HG02973 (cell line): ENCODE results near the gene NCOA6.

ENCODE experiments used
- ATAC-seq: cut with Tn5 transposase; IDR thresholded peaks from one replicate; pipeline ENCODE4 v1.9.1; 2021; ENCODE audit warnings: moderate library complexity; ENCODE audit not compliant: unreplicated experiment

Gene NCOA6

DNA sequence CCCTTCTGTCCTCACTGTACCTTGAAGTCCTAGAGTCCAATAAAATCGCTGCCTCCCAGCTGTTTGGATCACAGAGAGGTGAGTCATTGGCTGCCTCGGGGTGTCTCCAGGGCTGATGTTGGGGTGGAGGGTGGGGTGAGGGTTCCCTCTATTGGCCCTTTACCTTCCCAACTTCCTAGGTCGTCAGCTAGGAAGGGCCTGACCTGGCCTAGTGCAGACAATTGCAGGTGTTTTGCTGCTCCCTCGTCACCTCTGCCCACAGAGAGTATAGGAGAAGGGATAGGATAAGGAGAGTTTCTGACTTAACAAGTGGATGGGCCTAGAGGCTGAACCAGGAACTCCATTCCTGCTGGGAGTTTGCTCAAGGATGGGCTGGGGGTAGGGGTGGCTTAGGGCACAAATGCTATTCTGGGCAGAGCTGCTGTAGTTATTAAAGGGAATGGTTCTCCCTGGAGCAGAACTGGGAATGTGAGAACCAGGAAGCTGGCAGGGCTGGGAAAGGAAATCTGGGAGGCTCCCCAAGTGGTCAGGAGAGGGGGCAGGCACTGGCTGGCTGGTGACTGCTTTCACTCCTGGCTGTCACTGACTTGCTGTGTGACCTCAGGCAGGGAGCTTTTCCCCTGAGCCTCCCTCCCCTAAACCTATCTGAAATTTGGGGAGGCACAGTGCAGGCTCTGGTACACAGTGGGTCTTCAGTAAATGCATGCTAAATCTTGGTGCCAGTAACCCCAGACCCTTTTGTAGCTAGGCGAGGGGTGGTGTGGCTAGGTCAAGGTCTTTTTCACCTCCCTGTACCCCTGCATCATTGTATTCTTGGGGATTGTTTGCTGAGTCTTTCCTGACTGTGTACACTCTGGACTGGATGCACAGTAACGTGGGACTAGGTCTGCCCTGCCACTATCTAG, 119.8 kb downstream of the NCOA6 start:
- no peak for ATAC-seq

DNA sequence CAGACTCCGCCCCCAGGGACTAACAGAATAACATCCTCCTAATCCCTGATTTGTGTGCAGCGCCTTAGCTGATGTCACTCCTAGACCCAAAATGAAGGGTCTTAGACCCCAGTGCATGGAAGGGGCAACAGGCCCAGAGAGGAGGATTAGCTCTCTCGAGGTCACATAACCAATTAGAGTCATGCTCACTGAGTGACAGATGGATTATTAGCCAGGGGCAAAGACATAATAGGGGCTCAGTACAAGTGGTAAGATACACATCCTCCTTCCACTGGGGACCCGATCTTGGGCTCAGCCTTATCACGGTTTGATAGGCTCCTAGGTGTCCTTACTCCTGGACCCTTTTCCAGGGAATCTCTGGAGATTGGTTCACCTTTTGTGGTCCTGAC, 120.4 kb downstream of the NCOA6 start:
- no peak for ATAC-seq

- peak; percentile 47 for ATAC-seq
Measured at GRCh38 chr20:34704177-34705007, 121.1 kb downstream of the NCOA6 start, which contains the start of gene TP53INP2. TSS of gene TP53INP2 (plus strand) at chr20:34704344. CDS start at chr20:34708740, 4,396 bp downstream.

DNA sequence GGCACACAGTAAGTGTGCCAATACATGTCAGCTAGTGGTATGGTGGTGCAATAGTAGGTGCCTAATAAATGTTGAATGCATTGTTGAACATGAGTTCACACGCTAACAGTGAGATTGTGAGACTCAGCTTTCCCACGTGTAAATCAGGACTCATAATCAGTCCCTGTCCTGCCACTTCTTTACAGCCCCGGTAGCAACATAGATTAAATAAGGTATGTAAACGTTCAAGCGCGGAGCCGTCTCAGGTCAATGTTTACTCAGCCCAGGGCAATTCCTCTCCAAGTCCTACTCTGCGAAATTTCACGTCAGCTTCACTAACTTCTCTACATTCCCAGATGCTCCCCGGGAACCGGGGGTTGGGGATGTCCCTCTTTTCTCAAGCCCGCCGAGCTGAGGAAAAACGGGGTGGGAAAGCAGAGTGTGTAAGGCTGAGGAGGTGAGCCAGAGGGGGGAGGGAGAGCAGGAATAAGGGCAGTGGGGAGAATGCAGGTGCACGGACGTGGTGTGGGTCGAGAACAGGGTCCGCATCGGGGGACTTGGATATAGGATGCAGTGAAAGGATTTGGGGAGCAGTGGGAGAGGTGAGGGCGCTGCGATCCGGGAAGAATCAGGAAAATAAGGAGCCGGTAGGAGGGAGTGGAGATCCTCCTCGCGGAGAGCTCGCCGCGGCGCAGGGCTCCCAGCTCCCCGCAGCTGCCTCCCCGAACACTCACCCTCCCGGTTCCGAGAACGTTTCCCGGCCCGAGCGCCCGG, 121.9 kb downstream of the NCOA6 start:
- ATAC-seq = no peak

DNA sequence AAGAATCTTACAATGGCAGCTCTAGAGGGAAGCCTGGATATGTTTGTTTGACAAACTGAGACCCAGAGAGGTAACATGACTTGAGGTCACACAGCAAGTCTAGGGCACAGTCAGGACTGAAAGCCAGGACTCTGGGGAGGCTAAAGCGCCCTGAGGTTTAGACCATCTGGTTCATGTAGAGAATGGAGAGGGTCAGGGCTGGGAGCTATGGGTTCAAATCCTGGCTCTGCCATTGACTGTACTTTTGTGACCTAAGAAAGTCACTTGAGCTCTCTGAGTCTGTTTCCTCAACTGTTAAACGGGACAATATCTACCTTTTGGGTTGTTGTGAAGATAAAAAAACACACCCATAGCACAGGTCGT, 122.4 kb downstream of the NCOA6 start:
- no peak for ATAC-seq

- ATAC-seq = no peak
Measured at GRCh38 chr20:34701405-34702085, 123.9 kb downstream of the NCOA6 start.

DNA sequence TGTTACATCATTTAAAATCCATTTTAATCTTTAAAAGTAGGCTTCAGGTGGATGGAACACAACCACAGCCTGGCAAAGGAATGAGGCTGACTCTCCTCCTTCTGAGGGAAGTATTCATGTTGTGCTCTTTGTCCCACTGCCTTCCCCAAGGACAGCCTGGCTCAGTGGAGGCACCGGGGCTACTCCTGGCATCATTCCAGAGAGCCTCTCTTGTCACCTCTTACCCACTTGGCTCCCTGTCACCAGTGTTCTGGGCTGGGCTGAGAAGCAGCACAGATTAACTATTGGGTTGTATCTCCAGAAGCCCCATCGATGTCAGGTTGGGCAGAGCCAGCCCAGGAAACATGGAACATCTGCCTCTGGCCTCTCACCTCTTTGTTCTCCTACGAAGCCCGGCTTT, 132.0 kb downstream of the NCOA6 start:
- ATAC-seq = no peak

GRCh38 chr20:34691838-34692237, 133.6 kb downstream of the NCOA6 start:
- ATAC-seq = no peak

GRCh38 chr20:34689486-34689885, 136.0 kb downstream of the NCOA6 start:
- ATAC-seq = no peak

DNA sequence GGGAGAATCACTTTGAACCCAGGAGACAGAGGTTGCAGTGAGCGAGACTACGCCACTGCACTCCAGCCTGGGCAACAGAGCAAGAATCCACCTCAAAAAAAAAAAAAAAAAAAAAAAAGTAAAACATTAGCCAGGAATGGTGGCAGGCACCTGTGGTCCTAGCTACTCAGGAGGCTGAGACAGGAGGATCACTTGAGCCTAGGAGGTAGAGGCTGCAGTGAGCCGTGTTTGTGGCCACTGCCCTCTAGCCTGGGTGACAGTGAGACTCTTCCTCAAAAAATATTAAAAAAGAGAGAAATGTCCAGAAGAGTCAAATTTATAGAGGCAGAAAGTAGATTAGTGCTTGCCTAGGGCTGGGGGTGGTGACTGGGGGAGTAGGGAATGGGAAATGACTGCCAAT, 141.8 kb downstream of the NCOA6 start:
- ATAC-seq = no peak

GRCh38 chr20:34680586-34681175, 144.8 kb downstream of the NCOA6 start:
- ATAC-seq = no peak

DNA sequence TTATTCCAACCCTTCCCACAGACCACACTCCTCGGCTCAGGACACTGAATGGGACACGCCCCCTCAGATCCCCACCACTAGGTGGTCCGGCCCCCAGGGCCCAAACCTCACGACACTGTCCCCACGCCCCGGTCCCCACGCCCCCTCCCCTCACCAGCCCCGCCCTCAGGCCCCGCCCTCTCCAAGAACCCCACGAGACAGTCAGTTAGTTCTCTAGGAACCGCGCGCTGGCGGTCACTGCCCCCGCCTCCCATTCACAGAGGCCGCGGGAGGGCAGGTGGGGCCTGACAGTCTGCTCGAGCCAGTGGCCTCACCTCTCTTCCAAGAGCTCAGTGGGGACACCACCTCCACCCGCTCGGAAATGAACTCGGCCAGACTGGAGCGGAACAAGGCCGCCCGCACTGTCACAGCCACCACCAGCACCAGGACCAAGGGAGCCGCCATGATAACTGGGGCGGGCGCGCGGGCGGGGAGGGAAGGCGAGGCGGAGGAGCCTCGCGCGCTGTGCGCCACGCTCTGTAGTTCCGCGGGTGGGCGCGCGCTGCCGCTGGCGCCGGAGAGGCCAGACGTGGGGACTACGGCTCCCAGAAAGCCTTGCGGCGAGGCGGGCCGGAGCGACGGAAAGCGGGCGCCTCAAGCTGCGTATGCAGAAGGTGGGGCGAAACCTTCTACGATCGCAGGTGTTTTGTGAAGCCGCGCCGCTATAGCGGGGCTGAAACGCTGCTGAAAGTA, 148.6 kb downstream of the NCOA6 start, which contains the start of gene PIGU:
Gene PIGU, minus strand, starts transcription at position 451 of the 732 bp plus-strand sequence. Its CDS starts 7 bp downstream, at position 444.
- peak; percentile 90 for ATAC-seq

DNA sequence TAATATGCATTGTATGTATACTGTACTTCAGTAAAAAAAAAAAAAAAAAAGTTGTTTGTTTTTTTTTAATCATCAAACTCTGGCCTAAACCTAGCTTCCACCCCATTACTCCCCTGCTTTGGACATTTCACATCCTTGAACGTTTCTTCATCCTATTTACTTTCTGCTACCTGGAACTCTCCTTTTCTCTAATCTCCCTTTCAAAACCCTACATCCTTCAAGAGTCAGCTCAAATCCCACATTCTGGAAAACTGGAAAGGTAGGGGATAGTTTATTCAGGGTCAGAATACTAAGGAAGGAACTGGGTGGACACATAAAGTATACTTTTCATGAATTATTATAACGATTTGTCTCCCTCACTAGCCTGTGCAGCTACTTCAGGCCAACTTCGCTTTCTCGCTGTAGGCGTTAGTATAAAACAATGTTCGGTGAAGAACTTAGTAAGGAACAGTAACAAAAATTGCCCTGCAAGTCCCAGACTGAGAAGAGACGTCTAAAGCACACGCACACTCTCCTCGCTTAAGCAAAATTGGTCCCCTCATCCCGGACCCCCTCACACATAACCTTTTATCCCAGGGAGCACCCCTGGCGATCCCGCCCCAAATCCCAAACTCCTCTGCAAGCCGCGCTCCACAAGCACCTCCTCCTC, 149.3 kb downstream of the NCOA6 start:
- no peak for ATAC-seq

- ATAC-seq = no peak
Measured at GRCh38 chr20:34675561-34675960, 149.9 kb downstream of the NCOA6 start.

GRCh38 chr20:34673412-34673811, 152.0 kb downstream of the NCOA6 start:
- ATAC-seq = no peak

GRCh38 chr20:34669094-34669493, 156.4 kb downstream of the NCOA6 start:
- ATAC-seq = no peak
